H1 (cell line): ENCODE results near the gene SHLD2. TPM values are rescaled to one million over a fixed set of nuclear protein-coding genes. Genes with fewer than 3 reads are reported as not detected.

Experiments used
- ATF3 ChIP-seq: IDR thresholded peaks from 2 replicates; pipeline ENCODE4 v1.6.1; 2011; ENCODE audit warnings: low read depth, mild to moderate bottlenecking, low read length; ENCODE audit not compliant: insufficient read depth
- BCL11A ChIP-seq, 2 experiments: IDR thresholded peaks; one replicate each; pipeline ENCODE4 v1.6.1; 2011; ENCODE audit warnings: low read depth in 2 of 2, low read length in 2 of 2, mild to moderate bottlenecking in 2 of 2
- BRCA1 ChIP-seq: IDR thresholded peaks from 2 replicates; pipeline ENCODE4 v1.6.1; 2012; ENCODE audit warnings: low read depth, low read length, improper control_type of control experiment
- CHD7 ChIP-seq: fragments of 300-600 bp; sonication (generic); IDR thresholded peaks from 2 replicates; pipeline ENCODE4 v1.7.1; 2012; ENCODE audit warnings: low read length, moderate library complexity, mild to moderate bottlenecking, inconsistent platforms; ENCODE audit not compliant: insufficient replicate concordance
- EP300 ChIP-seq, 2 experiments: IDR thresholded peaks; 1 replicate in 1 of 2; 2 replicates in 1 of 2; pipeline ENCODE4 v1.6.1; 2011 to 2012; ENCODE audit warnings: low read depth in 2 of 2, low read length in 2 of 2, mild to moderate bottlenecking in 2 of 2, borderline replicate concordance in 1 of 2, inconsistent platforms in 1 of 2, moderate library complexity in 1 of 2
- HDAC2 ChIP-seq, 2 experiments: fragments of 300-600 bp in 1 of 2; sonication (generic) in 1 of 2; IDR thresholded peaks; 2 replicates each; pipeline ENCODE4 v1.6.1; 2011 to 2012; ENCODE audit warnings: low read depth in 2 of 2, low read length in 2 of 2, mild to moderate bottlenecking in 2 of 2, moderate library complexity in 2 of 2, borderline replicate concordance in 1 of 2, inconsistent platforms in 1 of 2
- PHF8 ChIP-seq: fragments of 200-600 bp; sonication (generic); conservative IDR thresholded peaks from 2 replicates; pipeline ENCODE4 v1.7.1; 2012; ENCODE audit warnings: low read depth, mild to moderate bottlenecking, inconsistent platforms, low read length, moderate library complexity
- RFX5 ChIP-seq: IDR thresholded peaks from 2 replicates; pipeline ENCODE4 v1.6.1; 2011; ENCODE audit warnings: low read depth, low read length, improper control_type of control experiment, borderline replicate concordance
- SIRT6 ChIP-seq: IDR thresholded peaks from one replicate; pipeline ENCODE4 v1.7.1; 2012; ENCODE audit warnings: low read length, inconsistent platforms
- SIX5 ChIP-seq: IDR thresholded peaks from 2 replicates; pipeline ENCODE4 v1.6.1; 2011; ENCODE audit warnings: mild to moderate bottlenecking, low read depth, low read length
- YY1 ChIP-seq: IDR thresholded peaks from 2 replicates; pipeline ENCODE4 v1.6.1; 2011; ENCODE audit warnings: low read depth, mild to moderate bottlenecking, low read length
- polyA plus RNA-seq, 7 experiments: library from polyadenylated mRNA; depleted of rRNA in 3 of 7; stranded (reverse) in 5 of 7; unstranded in 2 of 7; fragments of >200 nt in 5 of 7; fragments of 200-250 nt in 2 of 7; gene quantifications; 1 replicate in 5 of 7; 2 replicates in 1 of 7; 4 replicates in 1 of 7; pipeline versions ENCODE4 v1.2.1 to v1.2.3, GENCODE V29; 2011 to 2013; ENCODE audit warnings: missing spikeins in 2 of 7, mixed read lengths in 2 of 7
- total RNA-seq: library from RNA; stranded (reverse); fragmentation: NEBNext Ultra II Directional; extraction: Animal tissue kit (Norgen Biotek cat#: 25700); gene quantifications from 2 replicates; pipeline ENCODE4 v1.2.1, GENCODE V29; 2021

SHLD2 gene
- total and polyA plus RNA-seq, 2 of the 8 experiments (the other 6 are each of a cell fraction or from before 2014, with no cell fraction given), result 7.9 to 32.4 TPM

GRCh38 chr10:87045434-87045938 is 49.5 kb upstream of the SHLD2 start (continued):
- TF ChIP-seq CHD7, result no peak
- TF ChIP-seq PHF8, result no peak
- no peak for TF ChIP-seq RFX5
- no peak for TF ChIP-seq BCL11A (IDR thresholded peaks at IDR 0.05; ENCODE audit: low read depth in 2 of 2, low read length in 2 of 2)
- TF ChIP-seq HDAC2 (IDR thresholded peaks at IDR 0.05; ENCODE audit: borderline replicate concordance in 1 of 2, low read depth in 2 of 2, low read length in 2 of 2), result no peak
- TF ChIP-seq SIRT6, result no peak
- TF ChIP-seq YY1, result no peak
- TF ChIP-seq ATF3, result no peak
- no peak for TF ChIP-seq BRCA1
- TF ChIP-seq EP300 (IDR thresholded peaks at IDR 0.05; ENCODE audit: borderline replicate concordance in 1 of 2, low read depth in 2 of 2, low read length in 2 of 2), result no peak
- TF ChIP-seq SIX5, result no peak
